ENCODE measurements around the gene CCDC184. TPM values are rescaled to one million over a fixed set of nuclear protein-coding genes. Genes with fewer than 3 reads are reported as not detected.
A peak's percentile ranks its signal among the peaks of the same experiment; 100 is the strongest.

CCDC184 gene
- total and polyA plus RNA-seq, 2 of the 13 experiments (the other 11 are each of a cell fraction or from before 2014, with no cell fraction given) = not detected

GRCh38 chr12:48157889-48158370 is 25.5 kb upstream of the CCDC184 start:
- BruUV-seq (replicated peaks) = no TSS peak
- CTCF ChIA-PET (ENCODE audit: low intra/inter-chr PET ratio, low total read pairs) = no interaction called here
- H3K4me3 ChIP-seq (replicated peaks in 1 of 3; ENCODE audit: insufficient read depth in 1 of 3, low read depth in 2 of 3, low read length in 3 of 3) = peak overlapping the region; percentile 68 to 89 (median 85); a peak in 5 of 6 replicates
- H3K79me2 ChIP-seq (ENCODE audit: insufficient read depth, low read length) = peaks cover 6% of the 10 kb centered on the region
- intact Hi-C loops (cut with micrococcal nuclease; ENCODE audit: unreplicated experiment) = loop anchor here (1.0 kb wide), 1 partner anchor 53 kb away; no protein-coding TSS in a partner anchor
- H2AFZ ChIP-seq (ENCODE audit: low read length) = peak overlapping the region; percentile 82
- POLR2A ChIA-PET = interaction anchor here (0.6 to 2.6 kb wide), 11 partner anchors 10 to 248 kb away, joined by 3 to 37 read pairs (median 3); partner anchors contain the start of gene SENP1
- no peaks in the 10 kb centered on the region for H3K27me3 ChIP-seq (ENCODE audit: control insufficient read depth in 1 of 2, insufficient read depth in 2 of 2, low read length in 2 of 2)
- H3K27ac ChIP-seq (ENCODE audit: extremely low read length, insufficient read depth, low read length) = peak overlapping the region; percentile 67
- no peaks in the 10 kb centered on the region for H3K9me3 ChIP-seq (ENCODE audit: low read length)
- H3K9ac ChIP-seq (ENCODE audit: insufficient read depth, low read depth, low read length) = peak overlapping the region; percentile 76
- H4K20me1 ChIP-seq (ENCODE audit: insufficient read depth, low read length) = no peaks in the 10 kb centered on the region
- no peak for TF ChIP-seq DRAP1 (CRISPR knock-in tag; IDR thresholded peaks at IDR 0.05)
- 0 out of 2 replicates have a peak, but pooled peaks have one; percentile 13 for TF ChIP-seq EHMT2 (IDR thresholded peaks at IDR 0.05; ENCODE audit: borderline replicate concordance, low read depth, low read length)
- H3K4me2 ChIP-seq (ENCODE audit: low read depth, low read length) = peak overlapping the region; percentile 88
- ATAC-seq (no peak), FAIRE-seq (no peak), DNase-seq (ENCODE audit: low spot score) (no peak)
- 51% methylated on average over 3 of the region's 3 CpGs for WGBS (ENCODE audit: low lambda C conversion rate)
- peaks cover 13% of the 10 kb centered on the region for H3K4me1 ChIP-seq (ENCODE audit: insufficient read depth, low read length)
- H3K36me3 ChIP-seq (replicated peaks in 1 of 2; ENCODE audit: control insufficient read depth in 1 of 2, insufficient read depth in 2 of 2, low read length in 2 of 2) = no peaks in the 10 kb centered on the region; a peak in 1 of 5 replicates
- in situ Hi-C loops (cut with HindIII; ENCODE audit: extremely low pct_ligation_motif_present, low pct_unique_long_range_greater_than_20kb) = no loop called here

DNA sequence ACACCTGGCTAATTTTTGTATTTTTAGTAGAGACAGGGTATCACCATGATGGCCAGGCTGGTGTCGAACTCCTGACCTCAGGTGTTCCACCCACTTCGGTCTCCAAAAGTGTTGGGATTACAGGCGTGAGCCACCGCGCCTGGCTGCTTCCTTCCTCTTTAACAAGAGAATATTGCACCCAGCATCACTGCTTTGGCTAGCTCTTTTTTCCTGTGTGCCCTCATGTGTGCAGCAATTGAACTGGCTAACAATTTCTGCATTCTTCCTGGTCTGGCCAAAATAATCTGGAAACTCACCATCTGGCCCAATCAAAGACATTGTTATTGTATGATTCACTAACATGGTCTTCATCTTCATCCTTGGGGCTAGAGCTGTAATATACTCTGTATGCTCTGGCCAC is 23.4 kb upstream of the CCDC184 start:
- FAIRE-seq = no peak
- Histone ChIP-seq H3K4me1 (ENCODE audit: insufficient read depth, low read length) (peaks cover 13% of the 10 kb centered on the region), H3K27me3 (ENCODE audit: control insufficient read depth in 1 of 2, insufficient read depth in 2 of 2, low read length in 2 of 2) (no peaks in the 10 kb centered on the region), H4K20me1 (ENCODE audit: insufficient read depth, low read length) (no peaks in the 10 kb centered on the region), H3K36me3 (replicated peaks in 1 of 2; ENCODE audit: control insufficient read depth in 1 of 2, insufficient read depth in 2 of 2, low read length in 2 of 2) (no peaks in the 10 kb centered on the region), H2AFZ (ENCODE audit: low read length) (no peak overlapping the region), H3K9ac (ENCODE audit: insufficient read depth, low read depth, low read length) (no peak overlapping the region), H3K4me3 (replicated peaks in 1 of 3; ENCODE audit: insufficient read depth in 1 of 3, low read depth in 2 of 3, low read length in 3 of 3) (no peak overlapping the region), H3K27ac (ENCODE audit: extremely low read length, insufficient read depth, low read length) (no peak overlapping the region), H3K79me2 (ENCODE audit: insufficient read depth, low read length) (peaks cover 6% of the 10 kb centered on the region), H3K9me3 (ENCODE audit: low read length) (no peaks in the 10 kb centered on the region), H3K4me2 (ENCODE audit: low read depth, low read length) (no peak overlapping the region)
- ATAC-seq = no peak
- BruUV-seq (replicated peaks) = no TSS peak
- POLR2A ChIA-PET = no interaction called here
- CTCF ChIA-PET (ENCODE audit: low intra/inter-chr PET ratio, low total read pairs) = no interaction called here
- intact Hi-C loops (cut with micrococcal nuclease; ENCODE audit: unreplicated experiment) = loop anchor here (10.0 kb wide), 1 partner anchor 215 kb away; no protein-coding TSS in a partner anchor
- 77% methylated on average over 5 of the region's 5 CpGs for WGBS (ENCODE audit: low lambda C conversion rate)
- no peak for DNase-seq (ENCODE audit: low spot score)
- in situ Hi-C loops (cut with HindIII; ENCODE audit: extremely low pct_ligation_motif_present, low pct_unique_long_range_greater_than_20kb) = loop anchor here (10.0 kb wide), 3 partner anchors 75 to 255 kb away; partner anchors contain the start of gene VDR
- no peak for TF ChIP-seq SALL2 (CRISPR knock-in tag; IDR thresholded peaks at IDR 0.05)
- TF ChIP-seq SP1 (IDR thresholded peaks at IDR 0.05) = no peak
- TF ChIP-seq SP1 (CRISPR knock-in tag; IDR thresholded peaks at IDR 0.05) = no peak
- TF ChIP-seq MATR3 (CRISPR knock-in tag; IDR thresholded peaks at IDR 0.05) = no peak
- TF ChIP-seq KDM5A (IDR thresholded peaks at IDR 0.05; ENCODE audit: borderline replicate concordance, low read length) = no peak
- TF ChIP-seq RORA (CRISPR knock-in tag; IDR thresholded peaks at IDR 0.05) = no peak
- no peak for TF ChIP-seq EED (CRISPR knock-in tag; IDR thresholded peaks at IDR 0.05)
- TF ChIP-seq ZMYM2 (CRISPR knock-in tag; IDR thresholded peaks at IDR 0.05) = no peak
- TF ChIP-seq, protein P1, sequence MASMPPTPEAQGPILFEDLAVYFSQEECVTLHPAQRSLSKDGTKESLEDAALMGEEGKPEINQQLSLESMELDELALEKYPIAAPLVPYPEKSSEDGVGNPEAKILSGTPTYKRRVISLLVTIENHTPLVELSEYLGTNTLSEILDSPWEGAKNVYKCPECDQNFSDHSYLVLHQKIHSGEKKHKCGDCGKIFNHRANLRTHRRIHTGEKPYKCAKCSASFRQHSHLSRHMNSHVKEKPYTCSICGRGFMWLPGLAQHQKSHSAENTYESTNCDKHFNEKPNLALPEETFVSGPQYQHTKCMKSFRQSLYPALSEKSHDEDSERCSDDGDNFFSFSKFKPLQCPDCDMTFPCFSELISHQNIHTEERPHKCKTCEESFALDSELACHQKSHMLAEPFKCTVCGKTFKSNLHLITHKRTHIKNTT (CRISPR knock-in tag; IDR thresholded peaks at IDR 0.05) = no peak
- TF ChIP-seq ZSCAN20 (CRISPR knock-in tag; IDR thresholded peaks at IDR 0.05; ENCODE audit: borderline replicate concordance) = no peak
